Mucosa of descending colon (tissue), 3 donors: ENCODE measurements around the gene CASKIN1. TPM values are rescaled to one million over a fixed set of nuclear protein-coding genes. Genes with fewer than 3 reads are reported as not detected.
A peak's percentile ranks its signal among the peaks of the same experiment; 100 is the strongest.

Source experiments
- ATAC-seq: fragments of 200-7000 bp; cut with Tn5 transposase; one replicate; pipeline ENCODE4 v1.9.1; 2020; ENCODE audit warnings: mild to moderate bottlenecking, moderate library complexity
- DNase-seq, 3 donors: peaks; one replicate each; pipeline ENCODE4 v3.0.0-alpha.2; 2020
- H3K36me3 ChIP-seq: fragments of 200-600 bp; one replicate; pipeline ENCODE4 v1.8.0; 2021; ENCODE audit warnings: low read depth, mild to moderate bottlenecking
- H3K4me1 ChIP-seq: fragments of 200-600 bp; one replicate; pipeline ENCODE4 v1.8.0; 2021; ENCODE audit warnings: low read depth, mild to moderate bottlenecking
- H3K4me3 ChIP-seq: fragments of 200-600 bp; one replicate; pipeline ENCODE4 v1.8.0; 2021; ENCODE audit warnings: mild to moderate bottlenecking
- H3K9me3 ChIP-seq: fragments of 200-600 bp; one replicate; pipeline ENCODE4 v1.8.0; 2021; ENCODE audit warnings: mild to moderate bottlenecking
- CTCF ChIP-seq: fragments of 200-600 bp; IDR thresholded peaks from one replicate; pipeline ENCODE4 v1.8.0; 2022; ENCODE audit warnings: antibody characterized with exemption, mild to moderate bottlenecking
- intact Hi-C, 2 donors: fragments of 100-400 bp; cut with DNase I in 1 of 2; cut with micrococcal nuclease in 1 of 2; formaldehyde crosslinking; loops; one replicate each; pipeline versions ENCODE4 v1.11.0 to v1.11.1; 2022; cut with DNase I, micrococcal nuclease
- total RNA-seq, 3 donors: library from RNA; stranded (reverse); fragmentation: NEBNext Ultra II Directional in 2 of 3; extraction: Animal tissue kit (Norgen Biotek cat#: 25700) in 2 of 3; gene quantifications; one replicate each; pipeline versions ENCODE4 v1.2.1 to v1.2.4, GENCODE V29; 2021 to 2023
- donor health status: DM: no; HTN: no; CAD: no; lungs with moderate emphysema.
- donor health status: DM: no; HTN: no; CAD: no.
- donor health status: DM: no; HTN: yes; CAD: no.

Gene CASKIN1
- total RNA-seq, 3 donors from 2014 or later = 0.06 to 1.5 (median 1.0) TPM

- DNase-seq = peak; percentile 43 to 67 (median 66)
- H3K36me3 ChIP-seq = peaks cover 4% of the 10 kb centered on the region
- H3K4me1 ChIP-seq = peaks cover 75% of the 10 kb centered on the region
- no peak for ATAC-seq
- intact Hi-C loops = loop anchor here in 1 of 2 donors (10.0 kb wide), 1 partner anchor 131 kb away; the partner anchor contains the start of gene NHERF2
- H3K4me3 ChIP-seq = peak overlapping the region; percentile 42
- TF ChIP-seq CTCF = no peak
- no peaks in the 10 kb centered on the region for H3K9me3 ChIP-seq
Measured at GRCh38 chr16:2155977-2156848, 40.2 kb downstream of the CASKIN1 start.

GRCh38 chr16:2155091-2155950 lies 41.1 kb downstream of the CASKIN1 start, which contains the start of gene TRAF7:
TSS of gene TRAF7 (plus strand) at chr16:2155782. CDS start at chr16:2163921, 8,139 bp downstream.
- no peaks in the 10 kb centered on the region for H3K9me3 ChIP-seq
- intact Hi-C loops = loop anchor here in 1 of 2 donors (10.0 kb wide), 1 partner anchor 131 kb away; the partner anchor contains the start of gene NHERF2
- H3K4me3 ChIP-seq = peak within 1 kb of the TSS; percentile 42
- peaks cover 77% of the 10 kb centered on the region for H3K4me1 ChIP-seq
- ATAC-seq = peak; percentile 77
- peaks cover 4% of the 10 kb centered on the region for H3K36me3 ChIP-seq
- DNase-seq = peak; percentile 98 to 99 (median 98)
- TF ChIP-seq CTCF = peak; percentile 12

- H3K4me3 ChIP-seq = peak overlapping the region; percentile 42
- ATAC-seq (no peak), DNase-seq (no peak)
- H3K4me1 ChIP-seq = peaks cover 76% of the 10 kb centered on the region
- peaks cover 4% of the 10 kb centered on the region for H3K36me3 ChIP-seq
- no peak for TF ChIP-seq CTCF
- no peaks in the 10 kb centered on the region for H3K9me3 ChIP-seq
- intact Hi-C loops = loop anchor here in 1 of 2 donors (10.0 kb wide), 1 partner anchor 130 kb away; the partner anchor contains the start of gene NHERF2
Measured at GRCh38 chr16:2154533-2155090, 41.8 kb downstream of the CASKIN1 start.

GRCh38 chr16:2152695-2153506 lies 43.5 kb downstream of the CASKIN1 start:
- no peak overlapping the region for H3K4me3 ChIP-seq
- ATAC-seq (no peak), DNase-seq (peak; percentile 45 to 73 (median 71))
- H3K9me3 ChIP-seq = no peaks in the 10 kb centered on the region
- peaks cover 70% of the 10 kb centered on the region for H3K4me1 ChIP-seq
- intact Hi-C loops = loop anchor here in 1 of 2 donors (10.0 kb wide), 1 partner anchor 128 kb away; the partner anchor contains the start of gene NHERF2
- peaks cover 4% of the 10 kb centered on the region for H3K36me3 ChIP-seq
- TF ChIP-seq CTCF = no peak
